ENCODE data around the gene EIF6. TPM values are rescaled to one million over a fixed set of nuclear protein-coding genes. Genes with fewer than 3 reads are reported as not detected.

EIF6 gene
- total RNA-seq, 1 donor from 2014 or later = 85.2 TPM

DNA sequence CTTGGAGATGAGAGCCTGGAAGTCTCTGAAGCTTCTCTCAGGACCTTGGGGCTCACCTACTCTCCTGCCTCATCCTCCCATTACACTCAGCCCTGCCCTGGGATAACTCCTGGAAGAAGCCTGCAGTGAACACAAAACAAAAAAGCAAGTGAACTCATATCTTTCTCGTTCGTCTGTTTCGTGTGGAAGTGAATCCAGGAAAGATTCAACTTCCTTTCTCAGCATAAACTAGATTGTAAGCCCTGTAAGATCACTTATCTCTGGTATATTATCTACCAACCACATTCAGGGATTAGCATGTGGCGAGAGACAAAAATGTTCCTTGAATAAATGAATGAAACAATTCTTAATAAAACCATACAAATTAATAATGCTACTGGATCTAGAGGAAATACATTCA is 44.1 kb upstream of the EIF6 start:
- peaks cover 2% of the 10 kb centered on the region for H3K27me3 Mint-ChIP-seq (ENCODE audit: unreplicated experiment)
- no peaks in the 10 kb centered on the region for H3K4me1 Mint-ChIP-seq (ENCODE audit: low read depth, unreplicated experiment)
- H3K27ac Mint-ChIP-seq (ENCODE audit: unreplicated experiment) = no peak overlapping the region
- no peak for DNase-seq
- TF ChIP-seq, protein P1, sequence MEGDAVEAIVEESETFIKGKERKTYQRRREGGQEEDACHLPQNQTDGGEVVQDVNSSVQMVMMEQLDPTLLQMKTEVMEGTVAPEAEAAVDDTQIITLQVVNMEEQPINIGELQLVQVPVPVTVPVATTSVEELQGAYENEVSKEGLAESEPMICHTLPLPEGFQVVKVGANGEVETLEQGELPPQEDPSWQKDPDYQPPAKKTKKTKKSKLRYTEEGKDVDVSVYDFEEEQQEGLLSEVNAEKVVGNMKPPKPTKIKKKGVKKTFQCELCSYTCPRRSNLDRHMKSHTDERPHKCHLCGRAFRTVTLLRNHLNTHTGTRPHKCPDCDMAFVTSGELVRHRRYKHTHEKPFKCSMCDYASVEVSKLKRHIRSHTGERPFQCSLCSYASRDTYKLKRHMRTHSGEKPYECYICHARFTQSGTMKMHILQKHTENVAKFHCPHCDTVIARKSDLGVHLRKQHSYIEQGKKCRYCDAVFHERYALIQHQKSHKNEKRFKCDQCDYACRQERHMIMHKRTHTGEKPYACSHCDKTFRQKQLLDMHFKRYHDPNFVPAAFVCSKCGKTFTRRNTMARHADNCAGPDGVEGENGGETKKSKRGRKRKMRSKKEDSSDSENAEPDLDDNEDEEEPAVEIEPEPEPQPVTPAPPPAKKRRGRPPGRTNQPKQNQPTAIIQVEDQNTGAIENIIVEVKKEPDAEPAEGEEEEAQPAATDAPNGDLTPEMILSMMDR (IDR thresholded peaks at IDR 0.05; ENCODE audit: partially characterized antibody, unreplicated experiment) = no peak
- H3K4me3 Mint-ChIP-seq (ENCODE audit: unreplicated experiment) = no peak overlapping the region
- H3K9me3 Mint-ChIP-seq (ENCODE audit: unreplicated experiment) = peaks cover 2% of the 10 kb centered on the region
- H3K36me3 Mint-ChIP-seq (ENCODE audit: unreplicated experiment) = no peaks in the 10 kb centered on the region

DNA sequence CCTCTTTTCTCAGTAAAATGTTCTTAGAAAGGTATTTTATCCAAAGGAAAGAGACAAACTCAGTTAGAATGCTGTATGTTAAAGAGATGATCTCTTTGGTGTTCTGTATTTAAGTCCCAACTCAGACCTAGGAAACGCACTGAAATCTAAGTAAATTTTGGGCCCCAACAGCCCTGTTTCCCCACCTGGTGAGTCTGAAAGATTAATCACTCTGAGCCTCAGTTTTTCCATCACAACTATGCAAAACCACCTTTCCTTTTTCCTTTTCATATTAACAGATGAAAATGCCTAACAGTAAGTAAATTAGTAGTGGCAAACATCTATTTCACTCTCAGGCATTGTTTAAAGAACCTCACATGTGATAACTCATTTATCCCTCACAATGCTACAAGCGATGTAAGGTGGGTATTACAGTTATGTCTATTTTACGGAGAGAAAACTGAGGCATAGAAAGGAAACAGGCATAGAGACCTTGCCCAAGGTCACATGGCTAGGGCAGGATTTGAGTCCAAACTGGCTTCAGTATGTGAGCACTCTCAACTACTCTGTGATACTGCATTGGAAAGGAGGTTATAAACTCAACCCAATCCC is 43.6 kb upstream of the EIF6 start:
- H3K9me3 Mint-ChIP-seq (ENCODE audit: unreplicated experiment) = peaks cover 2% of the 10 kb centered on the region
- no peaks in the 10 kb centered on the region for H3K36me3 Mint-ChIP-seq (ENCODE audit: unreplicated experiment)
- peaks cover 2% of the 10 kb centered on the region for H3K27me3 Mint-ChIP-seq (ENCODE audit: unreplicated experiment)
- TF ChIP-seq, protein P1 (IDR thresholded peaks at IDR 0.05; ENCODE audit: partially characterized antibody, unreplicated experiment) = no peak
- no peak for DNase-seq
- no peak overlapping the region for H3K27ac Mint-ChIP-seq (ENCODE audit: unreplicated experiment)
- H3K4me3 Mint-ChIP-seq (ENCODE audit: unreplicated experiment) = no peak overlapping the region
- no peaks in the 10 kb centered on the region for H3K4me1 Mint-ChIP-seq (ENCODE audit: low read depth, unreplicated experiment)

DNA sequence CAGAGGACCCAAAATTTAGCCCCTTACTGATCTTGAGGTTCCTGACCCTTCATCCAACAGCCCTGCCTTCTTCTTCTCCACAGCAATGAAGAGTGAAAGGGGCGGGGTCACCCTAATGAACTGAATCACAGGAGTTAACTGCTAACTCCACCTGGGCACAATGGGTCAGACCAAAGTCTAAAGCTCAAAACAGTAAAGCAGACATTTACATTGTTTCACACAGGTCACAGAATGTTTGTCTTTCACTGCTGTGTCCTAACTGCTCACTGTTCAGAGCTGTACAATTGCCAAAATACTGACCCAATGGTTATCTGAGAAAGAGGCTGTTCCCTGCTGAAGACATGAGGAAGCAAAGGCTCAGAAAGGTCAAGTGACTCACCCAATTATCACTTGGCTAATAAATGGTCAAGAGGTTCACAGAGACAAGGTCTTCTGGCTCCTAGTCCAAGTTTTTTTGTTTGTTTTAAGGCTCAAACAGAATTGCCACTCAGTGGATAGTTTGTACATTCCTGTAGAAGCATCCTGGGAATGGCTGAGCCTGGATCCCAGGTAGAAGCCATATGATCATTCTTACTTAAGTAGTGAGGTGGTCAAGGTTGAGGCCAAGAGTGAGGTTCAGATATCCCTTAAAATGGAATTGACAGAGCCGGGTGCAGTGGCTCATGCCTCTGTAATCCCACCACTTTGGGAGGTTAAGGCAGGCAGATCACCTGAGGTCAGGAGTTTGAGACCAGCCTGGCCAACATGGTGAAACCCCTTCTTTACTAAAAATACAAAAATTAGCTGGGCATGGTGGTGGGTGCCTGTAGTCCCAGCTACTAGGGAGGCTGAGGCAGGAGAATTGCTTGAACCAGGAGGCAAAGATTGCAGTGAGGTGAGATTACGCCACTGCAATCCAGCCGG is 42.8 kb upstream of the EIF6 start:
- Mint-ChIP-seq H3K4me1 (ENCODE audit: low read depth, unreplicated experiment) (no peaks in the 10 kb centered on the region), H3K36me3 (ENCODE audit: unreplicated experiment) (no peaks in the 10 kb centered on the region), H3K4me3 (ENCODE audit: unreplicated experiment) (no peak overlapping the region), H3K27me3 (ENCODE audit: unreplicated experiment) (peaks cover 2% of the 10 kb centered on the region), H3K9me3 (ENCODE audit: unreplicated experiment) (peaks cover 2% of the 10 kb centered on the region), H3K27ac (ENCODE audit: unreplicated experiment) (no peak overlapping the region)
- no peak for DNase-seq
- TF ChIP-seq, protein P1 (IDR thresholded peaks at IDR 0.05; ENCODE audit: partially characterized antibody, unreplicated experiment) = no peak

DNA sequence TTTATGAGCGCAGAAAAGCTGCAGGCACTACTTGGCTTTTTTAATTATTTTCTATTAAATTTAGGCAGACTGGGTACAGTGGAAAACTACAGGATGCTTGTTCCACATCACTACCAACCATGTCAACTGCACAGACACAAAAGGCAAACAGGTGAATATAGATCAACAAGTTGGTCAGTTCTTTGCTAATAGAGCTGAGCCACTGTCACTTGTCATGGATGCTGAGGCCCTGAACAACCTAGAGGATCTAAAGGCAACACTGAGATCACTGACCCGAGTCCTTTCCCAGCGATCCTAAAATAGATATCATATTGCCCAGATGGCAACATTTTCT is 42.1 kb upstream of the EIF6 start:
- peaks cover 2% of the 10 kb centered on the region for H3K9me3 Mint-ChIP-seq (ENCODE audit: unreplicated experiment)
- no peaks in the 10 kb centered on the region for H3K4me1 Mint-ChIP-seq (ENCODE audit: low read depth, unreplicated experiment)
- TF ChIP-seq, protein P1 (IDR thresholded peaks at IDR 0.05; ENCODE audit: partially characterized antibody, unreplicated experiment) = no peak
- H3K27ac Mint-ChIP-seq (ENCODE audit: unreplicated experiment) = no peak overlapping the region
- peaks cover 2% of the 10 kb centered on the region for H3K27me3 Mint-ChIP-seq (ENCODE audit: unreplicated experiment)
- no peak for DNase-seq
- H3K4me3 Mint-ChIP-seq (ENCODE audit: unreplicated experiment) = no peak overlapping the region
- H3K36me3 Mint-ChIP-seq (ENCODE audit: unreplicated experiment) = no peaks in the 10 kb centered on the region
